ENCODE results near the gene LCP2.

Gene LCP2

DNA sequence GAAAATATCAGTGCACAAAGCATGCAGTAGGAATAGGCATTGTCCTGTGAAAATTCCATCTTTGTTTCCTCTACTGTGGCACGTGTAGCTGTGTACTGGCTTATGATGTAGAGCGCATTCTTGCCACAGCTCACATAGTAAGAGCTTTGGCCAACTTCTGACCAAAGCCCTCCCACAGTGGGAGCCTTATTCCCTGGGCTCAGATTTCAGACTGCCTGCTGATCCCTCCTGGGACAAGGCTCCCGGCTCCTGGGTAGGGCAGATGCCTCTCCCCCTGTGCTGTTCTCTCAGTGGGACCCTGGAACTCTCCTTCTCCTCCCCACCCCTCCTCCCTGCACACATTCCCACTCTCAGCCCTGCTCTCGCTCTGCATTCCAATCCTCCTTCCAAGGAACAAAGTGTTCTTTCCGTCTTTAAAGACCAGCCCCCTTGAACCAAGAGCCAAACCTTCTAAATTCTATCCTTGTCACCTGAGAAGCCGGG is 17.5 kb downstream of the LCP2 start:
- Histone ChIP-seq H3K27ac (ENCODE audit: insufficient read depth in 1 of 2, low read depth in 1 of 2, low read length in 2 of 2, poor library complexity in 1 of 2, severe bottlenecking in 2 of 2) (peak overlapping the region; percentile 83), H3K4me1 (ENCODE audit: control extremely low read depth in 1 of 4, control insufficient read depth in 4 of 4, insufficient read depth in 4 of 4, low read length in 3 of 4) (peaks cover 29 to 85% (median 76%) of the 10 kb centered on the region in 4 experiments), H3K9me3 (ENCODE audit: control extremely low read depth in 1 of 5, control insufficient read depth in 4 of 5, insufficient read depth in 2 of 5, low read depth in 1 of 5, low read length in 4 of 5) (no peaks in the 10 kb centered on the region), H3K27me3 (replicated peaks in 2 of 5; ENCODE audit: control insufficient read depth in 4 of 5, insufficient read depth in 5 of 5, low read length in 4 of 5) (no peaks in the 10 kb centered on the region), H3K4me3 (ENCODE audit: control insufficient read depth in 1 of 7, extremely low read depth in 1 of 7, insufficient read depth in 4 of 7, low read depth in 2 of 7, low read length in 6 of 7) (peak overlapping the region in 2 of 7 experiments; percentile 8 to 56), H3K36me3 (ENCODE audit: control insufficient read depth in 4 of 4, insufficient read depth in 4 of 4, low read length in 3 of 4) (peaks cover 6 to 54% (median 27%) of the 10 kb centered on the region in 4 experiments)
- 81% methylated on average over 5 of the region's 6 CpGs for WGBS (ENCODE audit: insufficient coverage)
- ChIA-PET POLR2A (interaction anchor here (1.2 to 2.7 kb wide), 4 partner anchors 12 to 51 kb away, joined by 3 to 18 read pairs (median 11); partner anchors contain the start of gene LCP2), CTCF (interaction anchor here (1.5 to 24.6 kb wide), 6 partner anchors 8 to 59 kb away, joined by 5 to 430 read pairs (median 8); partner anchors contain the start of gene LCP2)
- no peak for DNase-seq

DNA sequence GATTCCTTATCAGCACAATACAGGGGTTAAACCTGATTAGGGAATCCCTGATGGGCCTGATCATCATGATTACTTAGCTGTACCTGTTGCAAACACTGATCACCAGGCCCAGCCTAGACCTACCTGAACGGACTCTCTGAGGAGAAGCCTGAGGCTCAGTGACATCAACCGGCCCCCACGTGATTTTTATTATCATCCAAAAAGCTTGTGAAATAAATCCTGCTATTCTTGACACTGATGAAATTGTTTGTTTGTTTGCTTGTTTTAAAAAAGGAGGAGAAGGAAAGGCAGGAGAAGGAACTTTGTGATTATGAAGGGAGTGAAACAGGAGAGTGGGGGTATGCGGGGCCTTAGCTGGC is 18.1 kb downstream of the LCP2 start:
- H3K9me3 ChIP-seq (ENCODE audit: control extremely low read depth in 1 of 5, control insufficient read depth in 4 of 5, insufficient read depth in 2 of 5, low read depth in 1 of 5, low read length in 4 of 5): no peaks in the 10 kb centered on the region
- H3K27ac ChIP-seq (ENCODE audit: insufficient read depth in 1 of 2, low read depth in 1 of 2, low read length in 2 of 2, poor library complexity in 1 of 2, severe bottlenecking in 2 of 2): peak overlapping the region; percentile 83
- peak overlapping the region in 4 of 7 experiments; percentile 43 to 70 (median 54) for H3K4me3 ChIP-seq (ENCODE audit: control insufficient read depth in 1 of 7, extremely low read depth in 1 of 7, insufficient read depth in 4 of 7, low read depth in 2 of 7, low read length in 6 of 7)
- POLR2A ChIA-PET: interaction anchor here (1.2 to 2.7 kb wide), 5 partner anchors 11 to 52 kb away, joined by 3 to 18 read pairs (median 6); partner anchors contain the start of gene LCP2
- CTCF ChIA-PET: interaction anchor here (0.9 to 24.6 kb wide), 9 partner anchors 7 to 83 kb away, joined by 3 to 430 read pairs (median 6); partner anchors contain the start of gene LCP2
- peaks cover 6 to 57% (median 30%) of the 10 kb centered on the region in 4 experiments for H3K36me3 ChIP-seq (ENCODE audit: control insufficient read depth in 4 of 4, insufficient read depth in 4 of 4, low read length in 3 of 4)
- 20% methylated on average over 1 of the region's 4 CpGs for WGBS (ENCODE audit: insufficient coverage)
- peaks cover 29 to 87% (median 79%) of the 10 kb centered on the region in 4 experiments for H3K4me1 ChIP-seq (ENCODE audit: control extremely low read depth in 1 of 4, control insufficient read depth in 4 of 4, insufficient read depth in 4 of 4, low read length in 3 of 4)
- DNase-seq: no peak
- no peaks in the 10 kb centered on the region for H3K27me3 ChIP-seq (replicated peaks in 2 of 5; ENCODE audit: control insufficient read depth in 4 of 5, insufficient read depth in 5 of 5, low read length in 4 of 5)

GRCh38 chr5:170278611-170279458 is 18.7 kb downstream of the LCP2 start:
- Histone ChIP-seq H3K36me3 (ENCODE audit: control insufficient read depth in 4 of 4, insufficient read depth in 4 of 4, low read length in 3 of 4) (peaks cover 6 to 59% (median 33%) of the 10 kb centered on the region in 4 experiments), H3K9me3 (ENCODE audit: control extremely low read depth in 1 of 5, control insufficient read depth in 4 of 5, insufficient read depth in 2 of 5, low read depth in 1 of 5, low read length in 4 of 5) (no peaks in the 10 kb centered on the region), H3K27me3 (replicated peaks in 2 of 5; ENCODE audit: control insufficient read depth in 4 of 5, insufficient read depth in 5 of 5, low read length in 4 of 5) (no peaks in the 10 kb centered on the region), H3K27ac (ENCODE audit: insufficient read depth in 1 of 2, low read depth in 1 of 2, low read length in 2 of 2, poor library complexity in 1 of 2, severe bottlenecking in 2 of 2) (peak overlapping the region; percentile 83), H3K4me3 (ENCODE audit: control insufficient read depth in 1 of 7, extremely low read depth in 1 of 7, insufficient read depth in 4 of 7, low read depth in 2 of 7, low read length in 6 of 7) (peak overlapping the region in 5 of 7 experiments; percentile 33 to 70 (median 53)), H3K4me1 (ENCODE audit: control extremely low read depth in 1 of 4, control insufficient read depth in 4 of 4, insufficient read depth in 4 of 4, low read length in 3 of 4) (peaks cover 29 to 89% (median 82%) of the 10 kb centered on the region in 4 experiments)
- ChIA-PET CTCF (interaction anchor here (0.8 to 24.6 kb wide), 10 partner anchors 7 to 83 kb away, joined by 3 to 430 read pairs (median 6); partner anchors contain the start of gene LCP2), POLR2A (interaction anchor here (0.6 to 2.7 kb wide), 8 partner anchors 10 to 55 kb away, joined by 3 to 18 read pairs (median 4); partner anchors contain the start of gene LCP2)
- WGBS (ENCODE audit: insufficient coverage): 2% methylated on average over 7 of the region's 9 CpGs
- DNase-seq: peak; percentile 98 to 100 (median 99)

DNA sequence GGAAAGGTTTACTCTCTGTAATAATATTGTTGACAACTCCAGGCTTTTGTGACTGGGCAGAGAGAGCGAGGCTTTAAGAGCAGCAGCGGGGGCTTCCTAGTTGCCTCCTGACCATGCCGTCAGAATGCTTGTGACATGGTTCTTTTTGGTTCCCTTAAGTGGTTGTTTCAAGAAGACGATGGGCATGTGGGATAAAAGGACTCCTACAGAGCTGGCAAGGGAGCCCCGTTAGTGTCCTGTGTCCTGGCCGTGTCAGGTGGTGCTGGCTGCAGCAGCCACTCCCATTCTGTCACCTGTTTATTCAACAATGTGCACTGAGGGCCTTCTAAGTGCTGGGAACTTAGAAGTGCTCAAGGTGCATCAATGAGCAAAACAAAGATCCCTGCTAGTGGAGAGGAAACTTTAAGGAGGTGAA is 19.7 kb downstream of the LCP2 start:
- Histone ChIP-seq H3K9me3 (ENCODE audit: control extremely low read depth in 1 of 5, control insufficient read depth in 4 of 5, insufficient read depth in 2 of 5, low read depth in 1 of 5, low read length in 4 of 5) (no peaks in the 10 kb centered on the region), H3K27me3 (replicated peaks in 2 of 5; ENCODE audit: control insufficient read depth in 4 of 5, insufficient read depth in 5 of 5, low read length in 4 of 5) (no peaks in the 10 kb centered on the region), H3K4me1 (ENCODE audit: control extremely low read depth in 1 of 4, control insufficient read depth in 4 of 4, insufficient read depth in 4 of 4, low read length in 3 of 4) (peaks cover 26 to 81% (median 75%) of the 10 kb centered on the region in 4 experiments), H3K4me3 (ENCODE audit: control insufficient read depth in 1 of 7, extremely low read depth in 1 of 7, insufficient read depth in 4 of 7, low read depth in 2 of 7, low read length in 6 of 7) (peak overlapping the region in 3 of 7 experiments; percentile 20 to 44 (median 20)), H3K36me3 (ENCODE audit: control insufficient read depth in 4 of 4, insufficient read depth in 4 of 4, low read length in 3 of 4) (peaks cover 3 to 59% (median 35%) of the 10 kb centered on the region in 4 experiments), H3K27ac (ENCODE audit: insufficient read depth in 1 of 2, low read depth in 1 of 2, low read length in 2 of 2, poor library complexity in 1 of 2, severe bottlenecking in 2 of 2) (peak overlapping the region; percentile 20 to 62)
- CTCF ChIA-PET: interaction anchor here (0.8 to 24.6 kb wide), 13 partner anchors 6 to 143 kb away, joined by 3 to 430 read pairs (median 6); partner anchors contain the start of gene LCP2
- DNase-seq: peak in 2 of 3 donors; percentile 49 to 67
- 14% methylated on average over 5 of the region's 6 CpGs for whole genome bisulfite sequencing (ENCODE audit: insufficient coverage)
- POLR2A ChIA-PET: interaction anchor here (1.2 to 2.7 kb wide), 3 partner anchors 14 to 56 kb away, joined by 4 to 18 read pairs (median 16); partner anchors contain the start of gene LCP2

- ChIA-PET CTCF (interaction anchor here (0.8 to 16.6 kb wide), 20 partner anchors 7 to 145 kb away, joined by 3 to 430 read pairs (median 5); partner anchors contain the start of gene LCP2), POLR2A (interaction anchor here (2.4 kb wide), 1 partner anchor 55 kb away, joined by 8 read pairs; no protein-coding TSS in a partner anchor)
- Histone ChIP-seq H3K27me3 (replicated peaks in 2 of 5; ENCODE audit: control insufficient read depth in 4 of 5, insufficient read depth in 5 of 5, low read length in 4 of 5) (no peaks in the 10 kb centered on the region), H3K36me3 (ENCODE audit: control insufficient read depth in 4 of 4, insufficient read depth in 4 of 4, low read length in 3 of 4) (peaks cover 2 to 57% (median 33%) of the 10 kb centered on the region in 4 experiments), H3K4me3 (ENCODE audit: control insufficient read depth in 1 of 7, extremely low read depth in 1 of 7, insufficient read depth in 4 of 7, low read depth in 2 of 7, low read length in 6 of 7) (peak overlapping the region in 2 of 7 experiments; percentile 13 to 37), H3K9me3 (ENCODE audit: control extremely low read depth in 1 of 5, control insufficient read depth in 4 of 5, insufficient read depth in 2 of 5, low read depth in 1 of 5, low read length in 4 of 5) (no peaks in the 10 kb centered on the region), H3K4me1 (ENCODE audit: control extremely low read depth in 1 of 4, control insufficient read depth in 4 of 4, insufficient read depth in 4 of 4, low read length in 3 of 4) (peaks cover 24 to 72% (median 67%) of the 10 kb centered on the region in 4 experiments), H3K27ac (ENCODE audit: insufficient read depth in 1 of 2, low read depth in 1 of 2, low read length in 2 of 2, poor library complexity in 1 of 2, severe bottlenecking in 2 of 2) (peak overlapping the region; percentile 34 to 62)
- 11% methylated on average over 1 of the region's 2 CpGs for WGBS (ENCODE audit: insufficient coverage)
- DNase-seq: no peak
These were observed 21.4 kb downstream of the LCP2 start for GRCh38 chr5:170276140-170276539.

DNA sequence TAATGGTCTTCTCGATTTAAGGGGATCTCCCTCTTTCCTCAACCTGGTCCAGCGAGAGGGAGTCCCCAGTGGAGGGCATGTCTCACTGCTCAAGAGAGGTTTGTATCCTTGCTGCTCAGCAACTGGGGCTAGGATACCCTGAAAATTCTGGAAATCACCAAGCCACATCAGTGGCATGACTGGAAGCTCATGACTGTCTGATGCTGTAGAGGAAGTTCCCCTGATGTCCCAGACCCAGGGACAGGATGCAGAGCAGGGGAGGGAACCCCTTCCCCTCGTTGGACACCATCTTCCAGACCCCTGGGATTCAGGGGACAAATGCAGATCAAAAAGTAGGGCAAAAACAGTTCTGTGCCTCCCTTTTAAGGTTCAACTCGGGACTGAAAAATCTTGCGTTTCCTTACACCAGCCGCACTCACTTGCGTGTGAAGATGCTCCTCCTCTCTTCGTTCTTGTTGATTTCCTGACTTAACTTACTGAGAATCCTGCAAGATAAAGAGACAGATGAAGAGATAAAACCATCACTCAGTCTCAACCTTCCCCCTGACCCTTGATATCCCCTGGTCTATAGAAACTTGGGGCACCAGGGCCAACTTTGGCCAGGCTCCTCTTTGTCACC is 22.1 kb downstream of the LCP2 start:
- CTCF ChIA-PET: interaction anchor here (1.0 to 16.6 kb wide), 18 partner anchors 8 to 150 kb away, joined by 3 to 430 read pairs (median 7); partner anchors contain the start of gene LCP2
- H3K36me3 ChIP-seq (ENCODE audit: control insufficient read depth in 4 of 4, insufficient read depth in 4 of 4, low read length in 3 of 4): peaks cover 8 to 61% (median 38%) of the 10 kb centered on the region in 4 experiments
- H3K9me3 ChIP-seq (ENCODE audit: control extremely low read depth in 1 of 5, control insufficient read depth in 4 of 5, insufficient read depth in 2 of 5, low read depth in 1 of 5, low read length in 4 of 5): no peaks in the 10 kb centered on the region
- peak in 2 of 3 donors; percentile 52 to 55 for DNase-seq
- H3K4me3 ChIP-seq (ENCODE audit: control insufficient read depth in 1 of 7, extremely low read depth in 1 of 7, insufficient read depth in 4 of 7, low read depth in 2 of 7, low read length in 6 of 7): peak overlapping the region in 1 of 7 experiments; percentile 37
- no peaks in the 10 kb centered on the region for H3K27me3 ChIP-seq (replicated peaks in 2 of 5; ENCODE audit: control insufficient read depth in 4 of 5, insufficient read depth in 5 of 5, low read length in 4 of 5)
- H3K4me1 ChIP-seq (ENCODE audit: control extremely low read depth in 1 of 4, control insufficient read depth in 4 of 4, insufficient read depth in 4 of 4, low read length in 3 of 4): peaks cover 24 to 71% (median 61%) of the 10 kb centered on the region in 4 experiments
- POLR2A ChIA-PET: interaction anchor here (1.3 to 2.4 kb wide), 2 partner anchors 17 to 56 kb away, joined by 4 to 8 read pairs; no protein-coding TSS in a partner anchor
- WGBS (ENCODE audit: insufficient coverage): 48% methylated on average over 6 of the region's 8 CpGs
- peak overlapping the region in 1 of 2 experiments; percentile 62 for H3K27ac ChIP-seq (ENCODE audit: insufficient read depth in 1 of 2, low read depth in 1 of 2, low read length in 2 of 2, poor library complexity in 1 of 2, severe bottlenecking in 2 of 2)

Data from common myeloid progenitor, CD34-positive (primary cell).